Bronchial epithelial cell (primary cell): Measurements from ENCODE around the gene IFT122. TPM values are rescaled to one million over a fixed set of nuclear protein-coding genes. Genes with fewer than 3 reads are reported as not detected.

ENCODE experiments used
- DNase-seq: peaks from one replicate; pipeline ENCODE4 v3.0.0-alpha.2; 2010; ENCODE audit warnings: low read depth
- FAIRE-seq: peaks from 2 replicates; lab custom pipeline; 2011; peaks lifted over from hg19 to GRCh38; lab: Jason Lieb, UNC
- H3K27me3 ChIP-seq: 2 replicates; pipeline ENCODE4 v1.5.1; 2011; ENCODE audit warnings: low read length; ENCODE audit not compliant: control insufficient read depth, insufficient read depth
- H3K36me3 ChIP-seq: 2 replicates; pipeline ENCODE4 v1.5.1; 2011; ENCODE audit warnings: low read length; ENCODE audit not compliant: control insufficient read depth, insufficient read depth
- H3K4me3 ChIP-seq: 2 replicates; pipeline ENCODE4 v1.5.1; 2011; ENCODE audit warnings: mild to moderate bottlenecking, low read depth, low read length, control low read depth
- total RNA-seq: library from RNA; depleted of rRNA; stranded (reverse); fragments of >200 nt; gene quantifications from 2 replicates; pipeline ENCODE4 v1.2.1, GENCODE V29; 2014
- TF ChIP-seq, protein P1 (sequence below): IDR thresholded peaks from 2 replicates; pipeline ENCODE4 v1.5.1; 2011; ENCODE audit warnings: mild to moderate bottlenecking, moderate library complexity, low read length, control low read depth, inconsistent platforms; ENCODE audit not compliant: insufficient read depth, severe bottlenecking

IFT122 gene
- total RNA-seq, 1 donor from 2014 or later, result 10.0 TPM

DNA sequence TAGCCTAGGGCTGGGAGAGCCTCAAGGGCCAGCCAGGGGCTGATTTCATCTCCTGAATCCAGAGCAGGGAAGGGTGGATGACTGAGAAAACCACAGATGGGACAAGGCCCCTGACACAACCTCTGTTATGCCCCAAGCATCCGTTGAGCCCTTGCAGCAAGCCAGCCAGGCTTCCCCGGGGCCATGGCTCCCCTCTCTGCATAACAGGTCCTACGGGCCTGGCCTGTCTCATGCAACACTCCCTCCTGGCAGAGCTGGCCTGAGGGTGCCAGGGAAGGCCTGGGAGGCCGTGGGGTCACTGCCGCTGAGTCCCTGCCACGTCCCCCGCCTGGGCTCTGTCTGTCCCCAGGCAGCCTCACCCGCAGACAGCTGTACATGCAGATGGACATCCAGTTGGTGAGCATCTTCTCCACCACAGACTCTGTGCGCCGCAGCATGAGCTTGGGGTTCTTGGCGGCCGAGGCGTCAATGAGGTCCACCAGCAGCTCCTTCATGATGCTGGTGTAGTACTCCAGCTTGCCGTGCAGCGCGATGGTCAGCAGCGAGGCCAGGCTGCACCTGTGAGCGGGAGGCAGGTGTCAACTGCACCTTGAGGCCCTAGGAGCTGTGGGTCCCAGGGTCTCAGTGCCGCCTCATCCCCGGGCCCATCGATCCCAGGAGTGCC, 125.1 kb downstream of the IFT122 start:
- no peaks in the 10 kb centered on the region for H3K27me3 ChIP-seq
- no peak for DNase-seq
- TF ChIP-seq, protein P1, sequence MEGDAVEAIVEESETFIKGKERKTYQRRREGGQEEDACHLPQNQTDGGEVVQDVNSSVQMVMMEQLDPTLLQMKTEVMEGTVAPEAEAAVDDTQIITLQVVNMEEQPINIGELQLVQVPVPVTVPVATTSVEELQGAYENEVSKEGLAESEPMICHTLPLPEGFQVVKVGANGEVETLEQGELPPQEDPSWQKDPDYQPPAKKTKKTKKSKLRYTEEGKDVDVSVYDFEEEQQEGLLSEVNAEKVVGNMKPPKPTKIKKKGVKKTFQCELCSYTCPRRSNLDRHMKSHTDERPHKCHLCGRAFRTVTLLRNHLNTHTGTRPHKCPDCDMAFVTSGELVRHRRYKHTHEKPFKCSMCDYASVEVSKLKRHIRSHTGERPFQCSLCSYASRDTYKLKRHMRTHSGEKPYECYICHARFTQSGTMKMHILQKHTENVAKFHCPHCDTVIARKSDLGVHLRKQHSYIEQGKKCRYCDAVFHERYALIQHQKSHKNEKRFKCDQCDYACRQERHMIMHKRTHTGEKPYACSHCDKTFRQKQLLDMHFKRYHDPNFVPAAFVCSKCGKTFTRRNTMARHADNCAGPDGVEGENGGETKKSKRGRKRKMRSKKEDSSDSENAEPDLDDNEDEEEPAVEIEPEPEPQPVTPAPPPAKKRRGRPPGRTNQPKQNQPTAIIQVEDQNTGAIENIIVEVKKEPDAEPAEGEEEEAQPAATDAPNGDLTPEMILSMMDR, result no peak
- H3K36me3 ChIP-seq, result no peaks in the 10 kb centered on the region
- FAIRE-seq, result no peak
- no peak overlapping the region for H3K4me3 ChIP-seq

- TF ChIP-seq, protein P1, result no peak
- FAIRE-seq (no peak), DNase-seq (no peak)
- H3K36me3 ChIP-seq, result no peaks in the 10 kb centered on the region
- H3K27me3 ChIP-seq, result no peaks in the 10 kb centered on the region
- H3K4me3 ChIP-seq, result no peak overlapping the region
Observed at GRCh38 chr3:129565902-129566301, 125.9 kb downstream of the IFT122 start.

DNA sequence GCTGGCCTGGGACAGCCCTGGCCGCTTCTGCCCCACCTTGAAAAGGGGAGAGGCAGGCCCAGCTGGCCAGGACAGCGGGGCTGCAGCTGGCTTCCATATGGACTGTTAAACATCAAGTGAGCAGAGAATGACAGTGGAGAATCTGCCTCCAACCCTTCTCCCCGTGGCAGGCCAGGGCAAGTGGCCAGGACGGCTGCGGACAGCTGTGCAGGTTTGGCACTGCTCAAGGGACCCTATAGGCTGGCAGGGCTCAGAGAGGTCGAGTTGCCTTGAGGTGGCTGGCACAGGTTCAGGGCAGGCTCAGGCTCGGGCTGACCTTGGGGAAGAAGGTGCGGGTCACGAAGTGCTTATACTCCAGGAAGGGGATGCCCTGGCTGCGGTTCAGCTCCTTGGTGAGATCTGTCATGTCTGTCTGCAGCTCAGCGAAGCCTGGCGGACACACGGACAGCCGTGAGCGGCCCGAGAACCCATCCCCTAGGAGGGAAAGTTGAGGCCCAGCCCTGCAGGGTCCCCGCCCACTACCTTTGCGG, 127.2 kb downstream of the IFT122 start:
- Histone ChIP-seq H3K27me3 (no peaks in the 10 kb centered on the region), H3K36me3 (no peaks in the 10 kb centered on the region), H3K4me3 (no peak overlapping the region)
- FAIRE-seq (no peak), DNase-seq (no peak)
- TF ChIP-seq, protein P1, result no peak

DNA sequence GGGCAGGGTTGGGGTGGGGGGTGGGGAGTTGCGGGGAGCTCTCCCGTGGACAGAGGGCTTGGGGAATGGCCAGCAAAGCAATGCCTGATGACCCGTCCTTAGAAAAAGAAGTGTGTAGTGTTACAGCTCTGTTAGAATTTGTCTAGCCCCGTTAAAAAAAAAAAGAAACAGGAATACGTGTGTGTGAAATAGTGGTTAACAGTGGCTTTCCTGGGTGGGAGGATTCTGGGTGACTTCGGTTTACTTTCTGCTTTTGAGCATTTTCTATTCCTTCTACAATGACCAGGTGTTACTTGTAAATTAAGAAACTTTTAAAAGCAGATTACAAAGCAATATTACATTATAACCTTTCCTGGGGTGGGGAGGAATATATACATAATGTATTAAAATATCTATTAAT, 127.9 kb downstream of the IFT122 start:
- FAIRE-seq, result no peak
- TF ChIP-seq, protein P1, result no peak

GRCh38 chr3:129569856-129570255, 129.8 kb downstream of the IFT122 start:
- DNase-seq, result no peak
- H3K27me3 ChIP-seq, result no peaks in the 10 kb centered on the region
- no peaks in the 10 kb centered on the region for H3K36me3 ChIP-seq
- TF ChIP-seq, protein P1, result no peak
- no peak overlapping the region for H3K4me3 ChIP-seq
- FAIRE-seq, result no peak

More for the DNA sequence above, 127.9 kb downstream of the IFT122 start:
- no peak overlapping the region for H3K4me3 ChIP-seq
- H3K27me3 ChIP-seq, result no peaks in the 10 kb centered on the region
- H3K36me3 ChIP-seq, result no peaks in the 10 kb centered on the region
- DNase-seq, result no peak

Other genes starting within 250 kb of the IFT122 start
- gene COPG1, start 190.6 kb upstream of the IFT122 start, total RNA-seq, result 165 and 259 TPM in 2 replicates
- gene HMCES, start 161.4 kb upstream of the IFT122 start, total RNA-seq, result 30.5 and 35.6 TPM in 2 replicates
- gene EFCAB12, start 11.6 kb upstream of the IFT122 start, total RNA-seq, result not detected in 2 replicates
- 11.3 and 24.5 TPM in 2 replicates for gene MBD4, start 276 bp upstream of the IFT122 start, total RNA-seq
- gene RHO, start 88.4 kb downstream of the IFT122 start, total RNA-seq, result not detected in 2 replicates
- not detected in 2 replicates for gene H1-8, start 103.0 kb downstream of the IFT122 start, total RNA-seq
- gene PLXND1, start 166.5 kb downstream of the IFT122 start, total RNA-seq, result 1.0 and 2.4 TPM in 2 replicates